HG03442 (cell line): Measurements from ENCODE around the gene FBXW8.

ENCODE experiments used
- ATAC-seq: cut with Tn5 transposase; IDR thresholded peaks from one replicate; pipeline ENCODE4 v1.9.1; 2021; ENCODE audit warnings: mild to moderate bottlenecking, moderate library complexity; ENCODE audit not compliant: unreplicated experiment

FBXW8 gene

GRCh38 chr12:116984098-116984497, 73.3 kb downstream of the FBXW8 start:
- ATAC-seq: no peak

DNA sequence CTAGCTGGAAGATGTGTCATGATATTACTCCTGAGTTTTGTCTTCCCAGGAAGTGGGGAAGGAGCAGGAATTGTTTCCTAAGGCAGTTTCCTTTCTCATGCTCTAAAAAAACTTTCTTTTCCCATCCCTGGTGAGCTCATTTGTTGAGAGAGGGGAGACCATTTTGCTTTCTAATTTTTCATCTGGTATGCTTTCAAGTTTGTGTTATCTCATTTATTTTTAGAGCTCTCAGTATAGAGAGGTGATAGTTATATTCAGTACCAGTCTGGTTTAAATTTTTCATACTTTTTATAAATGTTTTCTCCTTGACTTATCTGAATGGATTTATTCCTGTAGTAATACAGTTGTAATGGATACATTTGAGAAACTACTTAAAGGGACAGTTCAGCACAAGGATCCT, 79.6 kb downstream of the FBXW8 start:
- ATAC-seq: no peak

DNA sequence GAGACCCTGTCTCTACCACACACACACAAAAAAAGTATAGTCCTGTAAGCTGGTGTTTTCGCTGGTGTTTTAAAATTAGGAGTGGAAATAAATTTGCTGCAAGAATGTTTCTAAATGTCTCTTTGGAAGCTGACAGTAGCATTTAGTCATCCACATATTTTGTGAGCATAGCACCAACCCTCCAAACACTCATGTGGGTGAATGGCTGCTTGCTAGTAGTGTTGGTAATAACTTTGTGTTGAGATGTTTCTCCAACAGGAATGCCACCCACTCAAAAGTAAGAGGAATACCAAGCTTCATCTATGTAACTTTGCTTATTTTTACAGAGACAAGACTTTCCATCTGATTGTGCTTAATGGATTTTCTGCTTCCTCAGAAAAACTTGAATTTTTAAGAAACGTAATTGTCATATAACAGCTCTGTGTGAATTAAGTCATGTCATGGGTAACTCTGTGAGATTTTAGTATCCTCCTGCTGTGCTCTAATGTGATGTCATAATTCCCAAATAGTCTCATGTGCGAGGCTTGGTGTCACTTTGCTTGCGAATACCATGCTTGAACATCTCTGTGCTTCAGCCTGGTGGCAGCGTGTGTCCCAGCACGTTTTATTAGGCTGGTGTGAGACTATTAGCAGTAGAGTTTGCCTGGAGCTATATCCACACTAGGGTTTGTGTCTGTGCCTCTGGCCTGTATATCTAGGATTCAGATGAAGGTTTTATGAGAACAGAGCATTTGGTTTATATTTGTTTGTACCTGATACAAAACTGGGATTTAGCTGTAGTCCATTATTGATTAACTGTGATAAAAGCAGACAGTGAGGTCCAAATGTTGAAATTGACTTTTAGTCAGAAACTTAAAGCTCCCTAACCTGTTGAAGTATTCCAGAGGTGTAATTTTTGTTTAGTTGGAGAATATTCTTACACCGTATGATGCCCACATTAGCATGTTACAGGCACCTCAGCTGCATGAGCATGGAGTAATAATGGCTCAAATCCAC, 80.5 kb downstream of the FBXW8 start:
- ATAC-seq: no peak

- ATAC-seq: no peak
Measured at GRCh38 chr12:116996093-116996492, 85.3 kb downstream of the FBXW8 start.

DNA sequence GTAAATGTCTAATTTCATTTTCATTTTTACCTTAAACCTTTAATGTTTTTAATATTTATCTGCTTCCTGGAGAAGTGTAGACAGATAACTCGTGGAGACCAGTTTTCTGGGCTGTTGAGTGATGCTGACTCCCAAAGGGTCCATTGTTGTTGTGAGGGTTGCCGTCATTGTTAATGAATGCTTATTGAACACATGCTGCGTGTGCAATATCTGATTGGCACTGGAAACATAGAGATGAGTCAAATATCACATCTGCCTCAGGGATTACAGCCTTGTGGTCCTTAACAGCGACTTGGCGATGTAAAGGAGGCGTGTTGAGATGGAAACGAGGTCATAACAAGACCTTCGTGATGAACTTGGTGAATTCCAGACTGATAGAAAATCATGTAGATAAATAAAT, 85.9 kb downstream of the FBXW8 start:
- no peak for ATAC-seq

GRCh38 chr12:116999066-116999465, 88.3 kb downstream of the FBXW8 start:
- ATAC-seq: no peak

- ATAC-seq: no peak
Measured at GRCh38 chr12:117000316-117000715, 89.6 kb downstream of the FBXW8 start.

- no peak for ATAC-seq
Measured at GRCh38 chr12:117002051-117002817, 91.5 kb downstream of the FBXW8 start.

DNA sequence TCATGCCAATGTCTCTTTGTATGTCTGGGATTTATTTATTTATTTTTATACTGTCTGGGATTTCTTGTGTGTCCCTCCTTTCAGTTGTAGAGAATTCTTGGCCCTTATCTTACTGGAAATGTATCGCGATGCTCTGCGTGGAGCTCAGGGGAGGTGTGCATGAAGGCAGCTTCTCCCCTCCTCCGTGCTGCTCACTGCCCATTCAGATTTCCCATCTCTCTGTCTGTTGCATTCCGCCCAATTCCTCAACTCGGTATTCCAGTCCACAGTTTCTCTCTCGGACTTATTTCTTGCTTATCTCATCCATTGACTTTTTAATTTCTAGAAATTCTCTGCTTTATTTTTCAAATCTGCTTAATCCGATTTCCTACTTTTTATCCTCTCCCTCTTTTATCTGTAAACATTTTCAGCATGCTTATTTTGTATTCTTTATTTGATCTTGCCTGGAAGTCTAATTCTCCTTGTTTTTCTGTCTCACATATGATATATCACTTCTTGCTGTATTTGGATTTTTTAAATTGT, 93.2 kb downstream of the FBXW8 start:
- no peak for ATAC-seq

DNA sequence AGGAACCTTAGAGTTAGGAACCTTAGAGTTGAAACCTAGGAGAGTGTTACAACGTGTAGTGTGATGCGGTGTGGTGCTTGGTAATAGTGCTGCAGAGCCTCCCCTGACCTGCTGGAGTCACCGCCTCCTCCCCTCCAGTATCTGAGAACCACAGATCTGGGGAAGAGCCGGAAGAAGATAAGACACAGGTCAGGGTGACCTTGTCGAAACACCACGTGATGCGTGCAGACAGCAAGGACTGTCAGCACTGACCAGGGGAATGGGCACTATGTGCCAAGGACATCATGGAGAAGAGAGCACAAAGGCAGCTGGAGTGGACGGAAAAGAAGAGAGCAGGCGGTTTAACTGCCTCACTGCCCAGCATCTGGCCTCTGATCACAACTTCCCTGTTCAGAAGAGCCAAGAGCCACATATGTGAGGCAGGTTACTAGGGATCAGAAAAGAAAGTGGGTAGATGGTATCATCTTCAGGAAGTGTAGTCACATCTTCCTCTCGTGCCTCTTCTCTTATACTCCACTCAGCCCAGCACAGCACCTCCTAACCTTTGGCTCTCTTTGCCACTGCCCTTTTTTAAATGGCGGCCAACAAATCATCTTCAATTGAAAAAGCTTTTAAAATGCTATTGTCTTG, 94.8 kb downstream of the FBXW8 start:
- ATAC-seq: no peak

GRCh38 chr12:117006333-117006732, 95.6 kb downstream of the FBXW8 start:
- no peak for ATAC-seq

DNA sequence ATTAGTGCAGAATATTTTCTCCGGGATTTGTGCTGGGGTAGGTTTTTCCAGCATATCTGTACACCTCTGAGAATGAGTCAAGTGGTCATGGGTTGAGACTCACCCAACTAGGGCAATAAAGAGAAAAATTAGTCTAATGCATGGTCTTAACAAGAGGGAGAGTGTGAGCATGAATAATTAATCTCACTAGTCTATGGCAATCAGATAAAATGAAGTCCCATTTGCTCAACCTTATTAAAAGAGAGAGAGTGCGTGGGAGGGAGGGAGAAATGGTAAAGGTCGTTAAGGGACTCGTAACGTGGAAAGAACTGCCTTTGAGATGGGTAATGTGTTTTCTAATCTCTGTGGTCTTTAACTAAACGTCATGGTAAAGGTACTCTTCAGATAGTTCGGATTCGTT, 96.8 kb downstream of the FBXW8 start:
- no peak for ATAC-seq

DNA sequence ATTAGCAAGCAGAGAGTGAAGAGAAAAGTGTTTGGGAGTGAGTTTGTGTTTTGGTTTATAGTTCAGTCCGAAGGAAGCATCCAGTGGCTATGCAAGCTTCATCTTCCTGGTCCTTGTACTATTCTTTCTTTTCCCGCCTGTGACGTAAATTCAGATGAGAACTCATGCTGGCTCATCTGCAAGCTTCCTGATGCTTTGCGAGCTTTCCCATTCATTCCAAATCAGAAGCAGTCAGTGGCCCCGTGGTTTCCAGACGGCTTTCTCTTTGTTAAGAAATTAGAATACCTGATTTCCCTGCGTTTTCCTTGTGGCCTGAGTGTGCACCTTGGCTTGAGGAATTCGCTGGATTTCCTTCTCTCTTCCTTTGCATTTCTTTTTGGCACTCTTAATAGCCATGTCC, 99.0 kb downstream of the FBXW8 start:
- ATAC-seq: no peak

- ATAC-seq: no peak
Measured at GRCh38 chr12:117010693-117011451, 100.1 kb downstream of the FBXW8 start.

GRCh38 chr12:117011988-117012805, 101.4 kb downstream of the FBXW8 start:
- ATAC-seq: no peak

GRCh38 chr12:117013726-117014125, 103.0 kb downstream of the FBXW8 start:
- ATAC-seq: no peak

- ATAC-seq: no peak
Measured at GRCh38 chr12:117014342-117014887, 103.7 kb downstream of the FBXW8 start.

GRCh38 chr12:117015811-117016210, 105.1 kb downstream of the FBXW8 start:
- no peak for ATAC-seq

DNA sequence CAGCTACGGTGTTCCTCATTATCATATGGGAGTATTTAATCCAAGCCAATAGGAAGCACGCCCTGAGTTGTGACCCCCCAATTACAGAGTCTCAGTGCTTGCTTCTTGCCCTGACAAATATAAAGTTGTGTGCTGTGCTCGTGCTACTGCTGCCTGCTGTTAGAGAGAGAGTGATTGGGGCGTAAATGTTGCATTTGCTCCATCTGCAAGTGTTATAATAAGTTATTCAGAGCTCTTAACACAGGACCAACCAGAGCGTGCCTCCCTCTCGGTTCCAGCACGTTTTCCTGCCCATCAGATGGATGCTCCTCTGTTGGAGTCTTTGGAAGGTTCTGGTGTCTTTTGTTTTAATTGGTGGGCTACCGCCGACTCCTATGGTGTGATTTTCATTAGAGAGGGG, 107.1 kb downstream of the FBXW8 start:
- ATAC-seq: no peak
